ENCODE measurements around the gene GALNT10. TPM values are rescaled to one million over a fixed set of nuclear protein-coding genes. Genes with fewer than 3 reads are reported as not detected.
"Not testable (repeated sequence)": the region's sequence is repeated elsewhere in the genome, so short reads cannot be mapped to it uniquely, and the experiment has no call there.

GALNT10 gene
- total RNA-seq = 24.2 TPM

- peak; percentile 82 for DNase-seq
These were observed at the start of gene GALNT10 for GRCh38 chr5:154190595-154191304. Gene GALNT10, plus strand, starts transcription at chr5:154190733. Its CDS starts 134 bp downstream, at chr5:154190867.

DNA sequence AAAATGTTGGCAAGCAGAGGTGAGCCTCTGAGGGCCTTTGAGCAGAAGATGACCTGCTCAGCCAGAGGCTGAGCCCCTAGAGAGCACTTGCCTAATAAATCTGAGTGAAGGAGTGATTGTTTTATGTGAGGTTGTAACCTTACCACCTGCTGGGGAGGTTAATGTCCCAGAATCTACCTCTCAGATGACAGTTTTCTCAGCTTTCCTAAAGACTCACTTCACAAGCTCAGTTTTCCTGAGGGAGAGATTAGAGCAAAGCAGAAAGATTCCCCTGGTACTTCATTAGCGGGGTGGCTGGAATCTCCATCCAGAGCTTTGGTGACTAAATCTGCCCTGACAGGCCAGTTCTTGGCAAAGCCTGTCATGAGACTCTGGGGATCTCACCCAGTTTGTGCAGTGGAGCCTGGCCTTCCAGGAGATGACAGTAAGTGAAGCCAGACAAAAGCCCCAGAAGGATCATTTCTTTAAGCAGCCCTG is 48.8 kb upstream of the GALNT10 start:
- DNase-seq = no peak

DNA sequence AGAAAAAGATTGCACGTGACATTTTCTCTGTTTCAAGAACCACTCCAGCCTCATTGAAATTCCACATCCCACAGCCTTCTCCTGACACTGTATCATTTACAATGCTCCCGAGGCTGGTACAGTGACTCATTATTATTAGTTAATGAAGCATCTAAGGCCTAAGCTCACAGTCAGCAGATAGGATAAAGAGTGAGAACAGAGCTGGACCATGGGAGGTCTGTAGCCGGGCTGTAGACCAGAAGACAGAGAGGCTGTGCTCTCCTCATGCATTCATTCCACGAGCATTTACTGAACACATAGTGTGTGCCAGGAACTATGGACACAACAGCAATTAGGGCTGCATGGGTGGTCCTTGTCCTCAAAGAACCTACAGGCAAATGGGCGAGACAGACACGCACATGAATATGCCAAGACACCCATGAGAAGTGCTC is 47.3 kb upstream of the GALNT10 start:
- no peak for DNase-seq

GRCh38 chr5:154145268-154145667 is 45.3 kb upstream of the GALNT10 start:
- no peak for DNase-seq

- peak; percentile 38 for DNase-seq
These were observed 44.1 kb upstream of the GALNT10 start for GRCh38 chr5:154146409-154146808.

GRCh38 chr5:154147666-154148065 is 42.9 kb upstream of the GALNT10 start:
- DNase-seq = no peak

DNA sequence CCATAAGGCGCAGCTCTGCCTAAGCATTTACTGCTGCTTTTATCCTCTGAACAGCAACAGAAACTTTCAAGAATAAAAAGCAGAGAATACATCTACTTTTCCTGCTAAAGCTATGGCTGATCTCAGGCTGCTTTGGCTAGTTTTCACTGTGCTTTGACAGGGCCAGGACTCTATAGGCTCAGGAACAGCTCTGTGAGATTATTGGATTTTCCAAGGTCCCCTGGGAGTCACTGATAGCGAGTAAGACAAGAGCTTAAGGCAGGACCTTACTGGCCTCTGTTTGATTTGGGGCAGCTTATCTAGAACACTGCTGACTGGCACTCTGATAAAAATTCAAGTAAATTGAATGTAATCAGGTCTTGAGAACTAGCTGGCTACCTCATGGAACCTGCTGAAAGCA is 40.1 kb upstream of the GALNT10 start:
- not testable (repeated sequence) for DNase-seq

GRCh38 chr5:154157483-154158378 is 32.8 kb upstream of the GALNT10 start:
- DNase-seq = no peak

DNA sequence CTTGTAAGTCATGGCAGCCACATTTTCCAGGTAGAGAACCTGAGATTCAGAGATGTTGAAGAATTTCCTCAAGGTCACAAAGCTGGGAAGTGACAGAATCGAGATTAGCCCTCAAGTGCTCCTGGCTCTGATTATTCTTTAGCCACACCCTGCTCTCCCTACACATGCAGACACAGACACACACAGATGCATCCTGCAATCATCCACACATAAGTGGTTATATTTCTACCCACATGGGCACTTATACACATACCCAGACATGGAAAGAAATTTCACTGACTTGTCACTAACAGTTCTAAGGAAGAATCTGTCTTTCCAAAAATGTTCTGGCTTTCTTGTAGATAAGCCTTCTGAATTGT is 32.2 kb upstream of the GALNT10 start:
- DNase-seq = no peak

DNA sequence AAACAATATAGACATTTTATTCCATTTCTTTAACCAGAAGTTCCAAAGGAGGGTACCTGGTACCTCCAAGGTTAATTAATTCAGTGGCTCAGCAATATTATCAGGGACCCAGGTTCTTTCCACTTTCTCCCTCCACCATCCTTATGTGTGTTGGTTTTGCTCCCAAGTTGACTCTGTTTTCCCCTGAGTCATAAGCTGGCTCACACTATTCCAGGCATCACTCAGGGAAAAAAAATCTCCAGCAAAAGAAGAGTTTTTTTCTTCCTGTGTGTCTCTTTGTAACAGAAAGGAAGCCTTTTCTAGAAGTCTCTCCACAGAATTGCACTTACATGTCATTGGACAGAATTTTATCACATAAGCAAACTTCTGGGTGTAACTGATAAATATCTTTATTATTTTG is 31.2 kb upstream of the GALNT10 start:
- no peak for DNase-seq

GRCh38 chr5:154162539-154163151 is 27.9 kb upstream of the GALNT10 start:
- DNase-seq = peak; percentile 94

DNA sequence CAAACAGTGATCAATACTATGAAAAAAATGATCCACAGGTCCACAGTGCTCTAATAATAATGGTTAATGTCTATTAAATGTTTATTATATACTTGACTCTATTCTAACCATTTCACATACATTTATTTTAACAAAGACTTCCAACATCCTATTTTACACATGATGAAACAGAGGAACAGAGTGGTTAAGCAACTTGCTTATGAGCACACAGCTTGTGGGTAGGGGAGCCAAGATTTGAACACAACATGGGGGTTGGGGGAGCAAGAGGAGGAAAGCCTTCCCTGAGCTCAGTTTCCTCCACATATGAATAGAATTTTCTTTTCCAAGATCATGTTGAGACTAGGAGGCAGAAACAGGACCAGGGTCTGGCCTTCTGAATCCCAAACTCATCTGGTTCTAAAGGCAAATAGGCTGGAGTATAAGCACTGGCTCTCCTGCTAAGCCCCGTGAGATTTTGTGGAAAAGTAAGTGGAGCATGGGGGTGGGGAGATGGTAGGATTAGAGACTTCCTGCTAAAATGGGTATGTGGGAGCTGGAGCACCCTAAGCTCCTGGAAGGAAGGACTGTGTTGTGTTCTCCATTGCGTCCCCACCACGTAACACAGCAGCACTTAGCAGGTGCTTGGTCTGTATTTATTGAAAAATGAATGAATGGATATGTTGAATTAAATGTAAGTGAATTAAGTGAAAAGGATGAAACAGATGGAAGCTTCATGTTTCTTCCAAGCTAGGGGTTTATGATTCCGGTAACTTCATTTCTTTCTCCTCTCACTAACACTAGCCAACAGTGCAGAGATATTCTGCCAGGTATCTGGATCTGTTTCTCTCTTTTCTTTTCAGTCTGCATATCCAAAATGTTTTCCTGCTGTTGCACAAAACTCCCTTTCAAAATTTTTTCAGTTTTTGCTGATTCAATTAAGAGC is 26.9 kb upstream of the GALNT10 start:
- DNase-seq = peak; percentile 69

DNA sequence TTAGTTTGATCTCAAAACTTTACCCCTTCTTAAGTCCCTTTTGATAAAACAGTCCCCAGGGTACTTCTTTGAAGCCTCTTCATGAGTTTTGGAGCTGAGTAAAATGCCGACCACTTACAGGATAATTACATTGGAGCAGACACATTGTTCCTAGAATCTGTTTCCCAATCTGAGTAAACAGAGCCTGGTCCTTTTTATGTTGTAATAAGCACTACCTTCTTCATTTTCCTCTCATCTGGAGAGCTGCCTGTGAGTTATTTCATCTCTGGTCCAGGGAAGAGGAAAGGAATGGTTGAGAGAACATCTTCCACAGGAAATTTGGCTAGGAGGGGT is 26.3 kb upstream of the GALNT10 start:
- no peak for DNase-seq

DNA sequence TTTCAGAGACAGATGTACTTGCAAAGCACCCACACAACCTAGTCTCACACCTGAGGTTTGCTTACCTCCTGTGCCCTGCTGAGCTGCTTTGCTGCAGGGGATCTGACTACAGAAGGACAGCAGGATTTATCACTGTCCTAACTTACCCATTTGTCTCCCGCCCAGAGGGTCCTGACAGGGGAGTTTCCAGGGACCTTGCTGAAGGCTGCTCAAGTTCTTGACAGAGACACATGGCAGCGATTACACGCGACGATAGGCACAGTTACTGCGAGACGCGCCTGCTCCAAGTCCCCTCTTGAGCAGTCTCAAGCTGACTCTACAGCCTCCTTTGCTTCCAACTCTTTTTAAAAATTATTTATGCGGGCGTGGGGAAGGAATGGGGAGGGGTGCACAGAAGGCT is 24.6 kb upstream of the GALNT10 start:
- DNase-seq = peak; percentile 65

DNA sequence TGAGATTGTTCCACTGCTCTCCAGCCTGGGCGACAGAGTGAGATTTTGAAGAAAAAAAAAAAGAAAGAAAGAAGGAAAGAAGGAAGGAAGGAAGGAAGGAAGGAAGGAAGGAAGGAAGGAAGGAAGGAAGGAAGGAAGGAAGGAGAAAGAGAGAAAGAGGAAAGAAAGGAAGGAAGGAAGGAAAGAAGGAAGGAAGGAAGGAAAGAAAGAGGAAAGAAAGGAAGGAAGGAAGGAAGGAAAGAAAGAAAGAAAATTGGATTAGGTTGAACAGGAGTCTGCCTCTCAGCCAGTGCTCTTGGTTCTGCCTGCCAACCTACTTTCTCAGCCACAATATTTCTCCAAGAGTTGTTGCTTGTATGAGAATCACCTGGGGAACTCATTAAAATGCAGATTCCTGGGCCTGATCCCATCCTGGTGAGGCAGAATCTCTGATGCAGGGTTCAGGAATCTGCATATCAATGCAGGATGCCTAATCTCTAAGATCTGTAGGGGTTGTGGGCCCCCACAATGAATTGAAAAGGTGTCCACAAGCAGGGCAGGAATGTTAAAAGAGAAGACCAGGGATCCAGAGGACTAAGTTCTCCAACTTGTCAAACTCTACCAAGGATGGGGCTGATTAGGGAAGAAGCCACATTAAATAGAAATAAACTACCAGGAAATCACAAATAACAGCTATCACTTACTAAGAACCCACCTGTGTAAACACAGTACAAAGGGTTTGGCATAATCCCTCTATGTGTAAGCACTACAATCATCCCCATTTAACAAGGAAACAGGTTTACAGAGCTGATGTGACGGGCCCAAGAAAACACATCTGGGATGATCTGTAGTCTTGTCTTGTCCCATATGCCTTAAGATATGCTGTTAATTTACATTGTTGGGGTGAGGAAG is 23.4 kb upstream of the GALNT10 start:
- no peak for DNase-seq

DNA sequence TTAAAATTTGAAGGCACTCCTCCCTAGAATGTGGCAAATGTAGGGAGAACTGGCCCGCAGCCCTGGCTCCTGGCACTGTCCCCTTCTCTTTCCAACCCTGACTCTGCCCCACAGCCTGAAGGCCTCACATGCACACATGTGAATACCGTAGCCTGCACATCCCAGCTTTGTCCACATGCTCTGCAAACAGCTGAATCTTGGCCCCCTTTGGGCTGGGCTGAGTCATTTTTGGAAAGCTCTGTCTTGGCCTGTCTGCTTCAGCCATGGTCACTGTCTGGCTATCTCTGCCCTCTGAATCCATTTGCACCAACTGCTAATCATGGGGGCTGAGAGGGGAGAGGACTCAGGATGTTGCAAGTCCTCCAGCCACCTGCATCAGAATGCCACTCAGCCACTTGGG is 22.1 kb upstream of the GALNT10 start:
- DNase-seq = peak; percentile 83

DNA sequence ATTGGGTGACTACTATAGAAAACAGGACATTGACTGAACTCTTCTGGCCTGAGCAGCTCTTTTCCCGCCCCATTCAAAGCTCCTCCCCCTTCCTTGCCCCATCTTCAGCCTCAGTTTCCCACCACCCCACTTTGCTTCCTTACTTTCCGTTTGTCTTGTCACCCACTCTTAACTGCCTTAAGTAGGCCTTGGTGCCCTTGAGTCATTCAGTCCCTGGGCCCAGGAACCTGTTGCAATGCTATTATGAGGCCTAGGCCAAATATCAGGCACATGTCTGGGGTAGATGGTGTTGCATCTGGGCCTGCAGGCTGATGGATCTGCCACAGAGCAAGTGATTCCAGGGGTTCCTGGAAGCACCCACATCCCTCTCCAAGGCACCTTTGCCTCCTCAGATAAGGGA is 17.7 kb upstream of the GALNT10 start:
- no peak for DNase-seq

DNA sequence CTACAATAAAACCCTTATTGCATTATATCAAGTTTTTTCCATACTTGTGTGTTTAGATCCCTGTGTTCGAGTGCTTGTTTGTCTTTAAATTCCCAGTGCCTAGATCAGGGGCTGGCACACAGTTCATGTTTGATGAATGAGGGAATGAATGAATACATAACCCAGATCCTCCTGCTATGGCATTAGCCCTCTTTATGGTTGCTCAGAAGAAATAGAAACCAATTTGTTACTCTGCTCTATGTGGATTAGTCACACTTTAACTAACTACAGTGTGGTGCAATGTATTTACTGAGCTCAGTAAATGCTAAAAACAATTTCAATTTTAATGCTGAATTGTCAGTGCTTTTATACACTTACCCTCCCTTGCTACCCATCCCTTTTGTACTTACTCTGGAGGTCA is 16.4 kb upstream of the GALNT10 start:
- no peak for DNase-seq

GRCh38 chr5:154176181-154176580 is 14.4 kb upstream of the GALNT10 start:
- DNase-seq = peak; percentile 40

GRCh38 chr5:154178661-154179060 is 11.9 kb upstream of the GALNT10 start:
- DNase-seq = no peak

Measured in tongue (tissue), 2 donors.